DOHH2 (cell line): Measurements from ENCODE around the gene NEK1.

ENCODE experiments used
- H3F3A ChIP-seq: fragments of 200-600 bp; sonication (generic), shearing (Covaris generic); 2 replicates; pipeline ENCODE4 v1.6.0; 2016; ENCODE audit warnings: antibody characterized with exemption, mild to moderate bottlenecking; ENCODE audit not compliant: control insufficient read depth, insufficient read depth
- H3K27ac ChIP-seq: fragments of 200-600 bp; sonication (generic); 2 replicates; pipeline ENCODE4 v1.5.1; 2014; ENCODE audit warnings: low read depth, mild to moderate bottlenecking, low read length, moderate library complexity
- H3K27me3 ChIP-seq: fragments of 200-600 bp; sonication (generic); 2 replicates; pipeline ENCODE4 v1.6.1; 2014; ENCODE audit warnings: mild to moderate bottlenecking, low read length, mixed read lengths; ENCODE audit not compliant: control insufficient read depth
- H3K36me3 ChIP-seq: fragments of 200-600 bp; sonication (generic); 2 replicates; pipeline ENCODE4 v1.6.1; 2014; ENCODE audit warnings: mild to moderate bottlenecking, low read length, moderate library complexity, mixed read lengths; ENCODE audit not compliant: control insufficient read depth
- H3K4me1 ChIP-seq: fragments of 200-600 bp; sonication (generic); 2 replicates; pipeline ENCODE4 v1.6.1; 2014; ENCODE audit warnings: mild to moderate bottlenecking, low read length, mixed read lengths; ENCODE audit not compliant: control insufficient read depth
- H3K4me2 ChIP-seq: fragments of 200-600 bp; sonication (generic); 2 replicates; pipeline ENCODE4 v1.6.0; 2014; ENCODE audit warnings: mild to moderate bottlenecking, low read length, moderate library complexity
- H3K4me3 ChIP-seq: fragments of 200-600 bp; sonication (generic); 2 replicates; pipeline ENCODE4 v1.5.1; 2014; ENCODE audit warnings: mild to moderate bottlenecking, low read length, mixed read lengths
- H3K79me2 ChIP-seq: fragments of 200-600 bp; sonication (generic); 2 replicates; pipeline ENCODE4 v1.6.1; 2014; ENCODE audit warnings: mild to moderate bottlenecking, low read length, mixed read lengths; ENCODE audit not compliant: control insufficient read depth
- H3K9me2 ChIP-seq: fragments of 200-600 bp; sonication (generic); replicated peaks from 2 replicates; pipeline ENCODE4 v1.6.1; 2014; ENCODE audit warnings: mild to moderate bottlenecking, low read length, mixed read lengths; ENCODE audit not compliant: control insufficient read depth
- H3K9me3 ChIP-seq: fragments of 200-600 bp; sonication (generic); 2 replicates; pipeline ENCODE4 v1.6.1; 2014; ENCODE audit warnings: antibody characterized with exemption, low read length, mixed read lengths; ENCODE audit not compliant: control insufficient read depth, insufficient read depth
- H4K20me1 ChIP-seq: fragments of 200-600 bp; sonication (generic); 2 replicates; pipeline ENCODE4 v1.6.0; 2014; ENCODE audit warnings: low read depth, mild to moderate bottlenecking, antibody characterized with exemption, low read length, moderate library complexity; ENCODE audit not compliant: control insufficient read depth, insufficient read depth
- CTCF ChIP-seq: fragments of 200-600 bp; sonication (generic); IDR thresholded peaks from one replicate; pipeline ENCODE4 v1.5.1; 2014; ENCODE audit warnings: antibody characterized with exemption, mild to moderate bottlenecking, low read depth, low read length; ENCODE audit not compliant: poor library complexity, severe bottlenecking
- EZH2phosphoT487 ChIP-seq: fragments of 200-600 bp; sonication (generic); IDR thresholded peaks from 2 replicates; pipeline ENCODE4 v1.6.1; 2017; ENCODE audit warnings: borderline replicate concordance, mild to moderate bottlenecking, antibody characterized with exemption, low read length, moderate library complexity, mixed read lengths

Gene NEK1

GRCh38 chr4:169492436-169493163 is 119.8 kb downstream of the NEK1 start:
- no peaks in the 10 kb centered on the region for H3K9me2 ChIP-seq
- H4K20me1 ChIP-seq = no peaks in the 10 kb centered on the region
- H3K4me1 ChIP-seq = no peaks in the 10 kb centered on the region
- H3K27ac ChIP-seq = no peak overlapping the region
- H3F3A ChIP-seq = 0 out of 2 replicates have a peak, but pooled peaks cover 2% of the 10 kb centered on the region
- peak; percentile 82 for TF ChIP-seq CTCF
- no peak for TF ChIP-seq EZH2phosphoT487
- no peak overlapping the region for H3K4me2 ChIP-seq
- H3K79me2 ChIP-seq = no peaks in the 10 kb centered on the region
- H3K9me3 ChIP-seq = no peaks in the 10 kb centered on the region
- no peaks in the 10 kb centered on the region for H3K27me3 ChIP-seq
- H3K36me3 ChIP-seq = no peaks in the 10 kb centered on the region
- no peak overlapping the region for H3K4me3 ChIP-seq

DNA sequence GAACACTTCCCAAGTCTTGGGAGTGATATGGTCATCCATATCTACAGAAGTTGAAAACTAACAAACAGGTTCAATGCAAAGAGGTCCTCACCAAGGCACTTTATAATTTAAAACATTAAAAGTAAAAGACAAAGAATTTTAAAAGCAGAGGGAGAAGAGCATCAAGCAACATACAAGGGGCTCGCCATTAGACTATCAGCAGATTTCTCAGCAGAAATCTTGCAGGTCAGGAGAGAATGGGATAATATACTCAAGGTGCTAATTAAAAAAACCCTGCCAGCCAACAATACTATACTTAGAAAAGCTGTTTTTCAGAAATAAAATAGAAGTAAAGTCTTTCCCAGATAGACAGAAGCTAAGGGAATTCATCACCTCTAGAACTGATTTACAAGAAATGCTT is 121.2 kb downstream of the NEK1 start:
- no peaks in the 10 kb centered on the region for H3K4me1 ChIP-seq
- H3K27me3 ChIP-seq = no peaks in the 10 kb centered on the region
- H3F3A ChIP-seq = 0 out of 2 replicates have a peak, but pooled peaks cover 2% of the 10 kb centered on the region
- H4K20me1 ChIP-seq = no peaks in the 10 kb centered on the region
- H3K36me3 ChIP-seq = no peaks in the 10 kb centered on the region
- no peaks in the 10 kb centered on the region for H3K79me2 ChIP-seq
- H3K9me3 ChIP-seq = no peaks in the 10 kb centered on the region
- no peak overlapping the region for H3K4me3 ChIP-seq
- no peak overlapping the region for H3K27ac ChIP-seq
- no peak for TF ChIP-seq CTCF
- no peak for TF ChIP-seq EZH2phosphoT487
- no peaks in the 10 kb centered on the region for H3K9me2 ChIP-seq
- H3K4me2 ChIP-seq = no peak overlapping the region

GRCh38 chr4:169489306-169489705 is 123.1 kb downstream of the NEK1 start:
- Histone ChIP-seq H3K4me1 (0 out of 2 replicates have a peak, but pooled peaks cover 4% of the 10 kb centered on the region), H3K27me3 (no peaks in the 10 kb centered on the region), H4K20me1 (no peaks in the 10 kb centered on the region), H3F3A (0 out of 2 replicates have a peak, but pooled peaks cover 2% of the 10 kb centered on the region), H3K36me3 (no peaks in the 10 kb centered on the region), H3K4me2 (no peak overlapping the region), H3K4me3 (no peak overlapping the region), H3K79me2 (no peaks in the 10 kb centered on the region), H3K9me2 (no peaks in the 10 kb centered on the region), H3K27ac (no peak overlapping the region), H3K9me3 (no peaks in the 10 kb centered on the region)
- TF ChIP-seq CTCF (no peak), EZH2phosphoT487 (no peak)
